Measurements from ENCODE around the gene GMFB.

DNA sequence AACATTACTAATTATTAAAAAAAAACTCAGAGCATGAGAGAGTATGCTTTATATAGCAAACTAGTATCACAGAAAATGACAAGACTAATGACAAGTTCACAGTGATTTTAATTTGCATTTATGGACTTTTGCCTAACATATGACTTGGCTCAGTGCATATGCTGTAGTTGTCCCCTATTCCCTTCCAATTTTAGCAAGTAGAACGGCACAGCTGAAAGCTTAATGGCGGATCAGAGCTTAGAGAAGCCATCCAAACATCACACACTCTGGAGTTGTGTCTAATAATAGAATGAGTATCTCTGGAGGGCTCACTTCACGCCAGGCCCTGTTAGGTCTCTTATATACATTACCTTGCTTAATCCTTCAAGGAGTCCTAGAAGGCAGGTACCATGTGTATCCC lies 60.9 kb downstream of the GMFB start:
- TF ChIP-seq, protein P1, sequence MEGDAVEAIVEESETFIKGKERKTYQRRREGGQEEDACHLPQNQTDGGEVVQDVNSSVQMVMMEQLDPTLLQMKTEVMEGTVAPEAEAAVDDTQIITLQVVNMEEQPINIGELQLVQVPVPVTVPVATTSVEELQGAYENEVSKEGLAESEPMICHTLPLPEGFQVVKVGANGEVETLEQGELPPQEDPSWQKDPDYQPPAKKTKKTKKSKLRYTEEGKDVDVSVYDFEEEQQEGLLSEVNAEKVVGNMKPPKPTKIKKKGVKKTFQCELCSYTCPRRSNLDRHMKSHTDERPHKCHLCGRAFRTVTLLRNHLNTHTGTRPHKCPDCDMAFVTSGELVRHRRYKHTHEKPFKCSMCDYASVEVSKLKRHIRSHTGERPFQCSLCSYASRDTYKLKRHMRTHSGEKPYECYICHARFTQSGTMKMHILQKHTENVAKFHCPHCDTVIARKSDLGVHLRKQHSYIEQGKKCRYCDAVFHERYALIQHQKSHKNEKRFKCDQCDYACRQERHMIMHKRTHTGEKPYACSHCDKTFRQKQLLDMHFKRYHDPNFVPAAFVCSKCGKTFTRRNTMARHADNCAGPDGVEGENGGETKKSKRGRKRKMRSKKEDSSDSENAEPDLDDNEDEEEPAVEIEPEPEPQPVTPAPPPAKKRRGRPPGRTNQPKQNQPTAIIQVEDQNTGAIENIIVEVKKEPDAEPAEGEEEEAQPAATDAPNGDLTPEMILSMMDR (tag by site-specific recombination; IDR thresholded peaks at IDR 0.05), result no peak
- TF ChIP-seq, protein P2, sequence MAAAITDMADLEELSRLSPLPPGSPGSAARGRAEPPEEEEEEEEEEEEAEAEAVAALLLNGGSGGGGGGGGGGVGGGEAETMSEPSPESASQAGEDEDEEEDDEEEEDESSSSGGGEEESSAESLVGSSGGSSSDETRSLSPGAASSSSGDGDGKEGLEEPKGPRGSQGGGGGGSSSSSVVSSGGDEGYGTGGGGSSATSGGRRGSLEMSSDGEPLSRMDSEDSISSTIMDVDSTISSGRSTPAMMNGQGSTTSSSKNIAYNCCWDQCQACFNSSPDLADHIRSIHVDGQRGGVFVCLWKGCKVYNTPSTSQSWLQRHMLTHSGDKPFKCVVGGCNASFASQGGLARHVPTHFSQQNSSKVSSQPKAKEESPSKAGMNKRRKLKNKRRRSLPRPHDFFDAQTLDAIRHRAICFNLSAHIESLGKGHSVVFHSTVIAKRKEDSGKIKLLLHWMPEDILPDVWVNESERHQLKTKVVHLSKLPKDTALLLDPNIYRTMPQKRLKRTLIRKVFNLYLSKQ (tag by site-specific recombination; IDR thresholded peaks at IDR 0.05; ENCODE audit: borderline replicate concordance), result no peak
- TF ChIP-seq, protein P3, sequence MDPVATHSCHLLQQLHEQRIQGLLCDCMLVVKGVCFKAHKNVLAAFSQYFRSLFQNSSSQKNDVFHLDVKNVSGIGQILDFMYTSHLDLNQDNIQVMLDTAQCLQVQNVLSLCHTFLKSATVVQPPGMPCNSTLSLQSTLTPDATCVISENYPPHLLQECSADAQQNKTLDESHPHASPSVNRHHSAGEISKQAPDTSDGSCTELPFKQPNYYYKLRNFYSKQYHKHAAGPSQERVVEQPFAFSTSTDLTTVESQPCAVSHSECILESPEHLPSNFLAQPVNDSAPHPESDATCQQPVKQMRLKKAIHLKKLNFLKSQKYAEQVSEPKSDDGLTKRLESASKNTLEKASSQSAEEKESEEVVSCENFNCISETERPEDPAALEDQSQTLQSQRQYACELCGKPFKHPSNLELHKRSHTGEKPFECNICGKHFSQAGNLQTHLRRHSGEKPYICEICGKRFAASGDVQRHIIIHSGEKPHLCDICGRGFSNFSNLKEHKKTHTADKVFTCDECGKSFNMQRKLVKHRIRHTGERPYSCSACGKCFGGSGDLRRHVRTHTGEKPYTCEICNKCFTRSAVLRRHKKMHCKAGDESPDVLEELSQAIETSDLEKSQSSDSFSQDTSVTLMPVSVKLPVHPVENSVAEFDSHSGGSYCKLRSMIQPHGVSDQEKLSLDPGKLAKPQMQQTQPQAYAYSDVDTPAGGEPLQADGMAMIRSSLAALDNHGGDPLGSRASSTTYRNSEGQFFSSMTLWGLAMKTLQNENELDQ (tag by site-specific recombination; IDR thresholded peaks at IDR 0.05; ENCODE audit: low read depth), result no peak
- no peak for TF ChIP-seq ZNF792 (tag by site-specific recombination; IDR thresholded peaks at IDR 0.05)
- TF ChIP-seq, protein P4, sequence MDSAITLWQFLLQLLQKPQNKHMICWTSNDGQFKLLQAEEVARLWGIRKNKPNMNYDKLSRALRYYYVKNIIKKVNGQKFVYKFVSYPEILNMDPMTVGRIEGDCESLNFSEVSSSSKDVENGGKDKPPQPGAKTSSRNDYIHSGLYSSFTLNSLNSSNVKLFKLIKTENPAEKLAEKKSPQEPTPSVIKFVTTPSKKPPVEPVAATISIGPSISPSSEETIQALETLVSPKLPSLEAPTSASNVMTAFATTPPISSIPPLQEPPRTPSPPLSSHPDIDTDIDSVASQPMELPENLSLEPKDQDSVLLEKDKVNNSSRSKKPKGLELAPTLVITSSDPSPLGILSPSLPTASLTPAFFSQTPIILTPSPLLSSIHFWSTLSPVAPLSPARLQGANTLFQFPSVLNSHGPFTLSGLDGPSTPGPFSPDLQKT (IDR thresholded peaks at IDR 0.05; ENCODE audit: borderline replicate concordance, low read depth, low read length), result no peak
- TF ChIP-seq, protein P5, sequence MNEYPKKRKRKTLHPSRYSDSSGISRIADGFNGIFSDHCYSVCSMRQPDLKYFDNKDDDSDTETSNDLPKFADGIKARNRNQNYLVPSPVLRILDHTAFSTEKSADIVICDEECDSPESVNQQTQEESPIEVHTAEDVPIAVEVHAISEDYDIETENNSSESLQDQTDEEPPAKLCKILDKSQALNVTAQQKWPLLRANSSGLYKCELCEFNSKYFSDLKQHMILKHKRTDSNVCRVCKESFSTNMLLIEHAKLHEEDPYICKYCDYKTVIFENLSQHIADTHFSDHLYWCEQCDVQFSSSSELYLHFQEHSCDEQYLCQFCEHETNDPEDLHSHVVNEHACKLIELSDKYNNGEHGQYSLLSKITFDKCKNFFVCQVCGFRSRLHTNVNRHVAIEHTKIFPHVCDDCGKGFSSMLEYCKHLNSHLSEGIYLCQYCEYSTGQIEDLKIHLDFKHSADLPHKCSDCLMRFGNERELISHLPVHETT (tag by site-specific recombination; IDR thresholded peaks at IDR 0.05), result no peak
- TF ChIP-seq TRIM28 (IDR thresholded peaks at IDR 0.05; ENCODE audit: borderline replicate concordance, low read length), result no peak
- TF ChIP-seq ZNF121 (tag by site-specific recombination; IDR thresholded peaks at IDR 0.05), result no peak
- TF ChIP-seq, protein P6, sequence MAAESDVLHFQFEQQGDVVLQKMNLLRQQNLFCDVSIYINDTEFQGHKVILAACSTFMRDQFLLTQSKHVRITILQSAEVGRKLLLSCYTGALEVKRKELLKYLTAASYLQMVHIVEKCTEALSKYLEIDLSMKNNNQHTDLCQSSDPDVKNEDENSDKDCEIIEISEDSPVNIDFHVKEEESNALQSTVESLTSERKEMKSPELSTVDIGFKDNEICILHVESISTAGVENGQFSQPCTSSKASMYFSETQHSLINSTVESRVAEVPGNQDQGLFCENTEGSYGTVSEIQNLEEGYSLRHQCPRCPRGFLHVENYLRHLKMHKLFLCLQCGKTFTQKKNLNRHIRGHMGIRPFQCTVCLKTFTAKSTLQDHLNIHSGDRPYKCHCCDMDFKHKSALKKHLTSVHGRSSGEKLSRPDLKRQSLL (tag by site-specific recombination; IDR thresholded peaks at IDR 0.05), result no peak
- no peak for TF ChIP-seq ZNF548 (tag by site-specific recombination; IDR thresholded peaks at IDR 0.05)
- no peak for TF ChIP-seq ZNF48 (tag by site-specific recombination; IDR thresholded peaks at IDR 0.05)
- TF ChIP-seq ZNF558 (tag by site-specific recombination; IDR thresholded peaks at IDR 0.05), result no peak
